Measurements from ENCODE around the gene RINT1. TPM values are rescaled to one million over a fixed set of nuclear protein-coding genes. Genes with fewer than 3 reads are reported as not detected.
A peak's percentile ranks its signal among the peaks of the same experiment; 100 is the strongest.

RINT1 gene
- total and polyA plus RNA-seq, 2 of the 13 experiments (the other 11 are each of a cell fraction or from before 2014, with no cell fraction given), result 14.7 to 19.3 TPM

DNA sequence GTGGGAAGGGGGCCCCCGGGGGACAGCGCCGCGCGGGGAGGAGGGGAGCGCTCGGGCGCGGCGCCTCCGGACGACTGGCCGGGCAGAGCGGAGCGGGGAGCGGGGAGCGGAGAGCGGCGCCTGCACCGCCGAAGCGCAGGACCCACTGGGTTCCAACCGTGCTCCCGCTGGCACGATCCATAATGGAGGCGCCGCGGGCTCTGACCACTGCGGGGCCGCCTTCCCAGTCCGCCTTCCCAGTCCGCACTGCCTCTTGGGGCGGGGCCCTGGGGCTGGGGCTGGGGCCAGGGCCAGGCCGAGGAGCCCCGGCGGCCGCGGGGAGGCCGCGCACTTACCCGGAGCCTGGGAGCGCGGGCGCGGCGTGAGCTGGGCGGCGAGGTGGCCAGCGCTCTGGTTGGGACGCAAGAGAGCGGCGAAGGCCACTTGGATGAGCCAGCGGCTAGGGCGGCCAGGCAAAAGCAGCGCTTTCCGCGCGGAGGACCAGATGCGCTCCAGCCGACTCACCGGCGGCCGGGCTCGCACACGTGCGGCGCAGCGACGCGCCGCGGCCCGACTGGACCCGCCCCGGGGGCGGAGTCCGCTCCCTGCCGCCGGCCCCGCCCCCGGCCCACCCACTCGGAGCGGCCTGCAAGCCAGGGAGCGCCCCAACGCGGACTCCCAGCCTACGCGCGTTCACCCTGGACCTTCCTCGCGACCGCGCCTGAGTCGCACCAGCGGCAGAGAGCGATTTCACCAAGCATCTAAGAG lies 10.1 kb upstream of the RINT1 start, which contains the start of gene PUS7 (continued):
- TF ChIP-seq GABPB1 (CRISPR knock-in tag; IDR thresholded peaks at IDR 0.05) (peak; percentile 67), NR1H2 (CRISPR knock-in tag; IDR thresholded peaks at IDR 0.05; ENCODE audit: borderline replicate concordance, low read depth) (no peak), ZNF678 (CRISPR knock-in tag; IDR thresholded peaks at IDR 0.05) (peak; percentile 75), HOXA3 (CRISPR knock-in tag; IDR thresholded peaks at IDR 0.05) (peak; percentile 75; the same call in 1 of the 2 replicates), SIN3B (IDR thresholded peaks at IDR 0.05; ENCODE audit: low read length) (no peak), HOXA5 (CRISPR knock-in tag; IDR thresholded peaks at IDR 0.05) (peak; percentile 75; the same call in 1 of the 2 replicates), ZNF605 (CRISPR knock-in tag; IDR thresholded peaks at IDR 0.05) (0 out of 2 replicates have a peak, but pooled peaks have one; percentile 8), CAMTA2 (CRISPR knock-in tag; IDR thresholded peaks at IDR 0.05; ENCODE audit: borderline replicate concordance) (no peak), SAP130 (CRISPR knock-in tag; IDR thresholded peaks at IDR 0.05; ENCODE audit: low read depth) (peak; percentile 79; the same call in 1 of the 2 replicates), SMAD9 (CRISPR knock-in tag; IDR thresholded peaks at IDR 0.05) (no peak), ZSCAN20 (CRISPR knock-in tag; IDR thresholded peaks at IDR 0.05; ENCODE audit: borderline replicate concordance) (peak; percentile 60), ZNF850 (CRISPR knock-in tag; conservative IDR thresholded peaks at IDR 0.05) (no peak), ZNF251 (CRISPR knock-in tag; IDR thresholded peaks at IDR 0.05) (no peak), KLF16 (CRISPR knock-in tag; IDR thresholded peaks at IDR 0.05) (no peak; a peak in 2 of 4 replicates)
- TF ChIP-seq, protein P1, sequence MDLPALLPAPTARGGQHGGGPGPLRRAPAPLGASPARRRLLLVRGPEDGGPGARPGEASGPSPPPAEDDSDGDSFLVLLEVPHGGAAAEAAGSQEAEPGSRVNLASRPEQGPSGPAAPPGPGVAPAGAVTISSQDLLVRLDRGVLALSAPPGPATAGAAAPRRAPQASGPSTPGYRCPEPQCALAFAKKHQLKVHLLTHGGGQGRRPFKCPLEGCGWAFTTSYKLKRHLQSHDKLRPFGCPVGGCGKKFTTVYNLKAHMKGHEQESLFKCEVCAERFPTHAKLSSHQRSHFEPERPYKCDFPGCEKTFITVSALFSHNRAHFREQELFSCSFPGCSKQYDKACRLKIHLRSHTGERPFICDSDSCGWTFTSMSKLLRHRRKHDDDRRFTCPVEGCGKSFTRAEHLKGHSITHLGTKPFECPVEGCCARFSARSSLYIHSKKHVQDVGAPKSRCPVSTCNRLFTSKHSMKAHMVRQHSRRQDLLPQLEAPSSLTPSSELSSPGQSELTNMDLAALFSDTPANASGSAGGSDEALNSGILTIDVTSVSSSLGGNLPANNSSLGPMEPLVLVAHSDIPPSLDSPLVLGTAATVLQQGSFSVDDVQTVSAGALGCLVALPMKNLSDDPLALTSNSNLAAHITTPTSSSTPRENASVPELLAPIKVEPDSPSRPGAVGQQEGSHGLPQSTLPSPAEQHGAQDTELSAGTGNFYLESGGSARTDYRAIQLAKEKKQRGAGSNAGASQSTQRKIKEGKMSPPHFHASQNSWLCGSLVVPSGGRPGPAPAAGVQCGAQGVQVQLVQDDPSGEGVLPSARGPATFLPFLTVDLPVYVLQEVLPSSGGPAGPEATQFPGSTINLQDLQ (CRISPR knock-in tag; IDR thresholded peaks at IDR 0.05), result peak; percentile 81; the same call in 1 of the 2 replicates
- TF ChIP-seq, protein P2, sequence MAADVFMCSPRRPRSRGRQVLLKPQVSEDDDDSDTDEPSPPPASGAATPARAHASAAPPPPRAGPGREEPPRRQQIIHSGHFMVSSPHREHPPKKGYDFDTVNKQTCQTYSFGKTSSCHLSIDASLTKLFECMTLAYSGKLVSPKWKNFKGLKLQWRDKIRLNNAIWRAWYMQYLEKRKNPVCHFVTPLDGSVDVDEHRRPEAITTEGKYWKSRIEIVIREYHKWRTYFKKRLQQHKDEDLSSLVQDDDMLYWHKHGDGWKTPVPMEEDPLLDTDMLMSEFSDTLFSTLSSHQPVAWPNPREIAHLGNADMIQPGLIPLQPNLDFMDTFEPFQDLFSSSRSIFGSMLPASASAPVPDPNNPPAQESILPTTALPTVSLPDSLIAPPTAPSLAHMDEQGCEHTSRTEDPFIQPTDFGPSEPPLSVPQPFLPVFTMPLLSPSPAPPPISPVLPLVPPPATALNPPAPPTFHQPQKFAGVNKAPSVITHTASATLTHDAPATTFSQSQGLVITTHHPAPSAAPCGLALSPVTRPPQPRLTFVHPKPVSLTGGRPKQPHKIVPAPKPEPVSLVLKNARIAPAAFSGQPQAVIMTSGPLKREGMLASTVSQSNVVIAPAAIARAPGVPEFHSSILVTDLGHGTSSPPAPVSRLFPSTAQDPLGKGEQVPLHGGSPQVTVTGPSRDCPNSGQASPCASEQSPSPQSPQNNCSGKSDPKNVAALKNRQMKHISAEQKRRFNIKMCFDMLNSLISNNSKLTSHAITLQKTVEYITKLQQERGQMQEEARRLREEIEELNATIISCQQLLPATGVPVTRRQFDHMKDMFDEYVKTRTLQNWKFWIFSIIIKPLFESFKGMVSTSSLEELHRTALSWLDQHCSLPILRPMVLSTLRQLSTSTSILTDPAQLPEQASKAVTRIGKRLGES (CRISPR knock-in tag; IDR thresholded peaks at IDR 0.05; ENCODE audit: borderline replicate concordance), result no peak
- TF ChIP-seq, protein P3, sequence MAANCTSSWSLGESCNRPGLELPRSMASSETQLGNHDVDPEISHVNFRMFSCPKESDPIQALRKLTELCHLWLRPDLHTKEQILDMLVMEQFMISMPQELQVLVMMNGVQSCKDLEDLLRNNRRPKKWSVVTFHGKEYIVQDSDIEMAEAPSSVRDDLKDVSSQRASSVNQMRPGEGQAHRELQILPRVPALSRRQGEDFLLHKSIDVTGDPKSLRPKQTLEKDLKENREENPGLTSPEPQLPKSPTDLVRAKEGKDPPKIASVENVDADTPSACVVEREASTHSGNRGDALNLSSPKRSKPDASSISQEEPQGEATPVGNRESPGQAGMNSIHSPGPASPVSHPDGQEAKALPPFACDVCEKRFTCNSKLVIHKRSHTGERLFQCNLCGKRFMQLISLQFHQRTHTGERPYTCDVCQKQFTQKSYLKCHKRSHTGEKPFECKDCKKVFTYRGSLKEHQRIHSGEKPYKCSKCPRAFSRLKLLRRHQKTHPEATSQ (CRISPR knock-in tag; IDR thresholded peaks at IDR 0.05; ENCODE audit: borderline replicate concordance), result no peak
- TF ChIP-seq, protein P4, sequence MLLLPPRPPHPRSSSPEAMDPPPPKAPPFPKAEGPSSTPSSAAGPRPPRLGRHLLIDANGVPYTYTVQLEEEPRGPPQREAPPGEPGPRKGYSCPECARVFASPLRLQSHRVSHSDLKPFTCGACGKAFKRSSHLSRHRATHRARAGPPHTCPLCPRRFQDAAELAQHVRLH (CRISPR knock-in tag; IDR thresholded peaks at IDR 0.05; ENCODE audit: borderline replicate concordance, low read depth), result no peak
- TF ChIP-seq, protein P5, sequence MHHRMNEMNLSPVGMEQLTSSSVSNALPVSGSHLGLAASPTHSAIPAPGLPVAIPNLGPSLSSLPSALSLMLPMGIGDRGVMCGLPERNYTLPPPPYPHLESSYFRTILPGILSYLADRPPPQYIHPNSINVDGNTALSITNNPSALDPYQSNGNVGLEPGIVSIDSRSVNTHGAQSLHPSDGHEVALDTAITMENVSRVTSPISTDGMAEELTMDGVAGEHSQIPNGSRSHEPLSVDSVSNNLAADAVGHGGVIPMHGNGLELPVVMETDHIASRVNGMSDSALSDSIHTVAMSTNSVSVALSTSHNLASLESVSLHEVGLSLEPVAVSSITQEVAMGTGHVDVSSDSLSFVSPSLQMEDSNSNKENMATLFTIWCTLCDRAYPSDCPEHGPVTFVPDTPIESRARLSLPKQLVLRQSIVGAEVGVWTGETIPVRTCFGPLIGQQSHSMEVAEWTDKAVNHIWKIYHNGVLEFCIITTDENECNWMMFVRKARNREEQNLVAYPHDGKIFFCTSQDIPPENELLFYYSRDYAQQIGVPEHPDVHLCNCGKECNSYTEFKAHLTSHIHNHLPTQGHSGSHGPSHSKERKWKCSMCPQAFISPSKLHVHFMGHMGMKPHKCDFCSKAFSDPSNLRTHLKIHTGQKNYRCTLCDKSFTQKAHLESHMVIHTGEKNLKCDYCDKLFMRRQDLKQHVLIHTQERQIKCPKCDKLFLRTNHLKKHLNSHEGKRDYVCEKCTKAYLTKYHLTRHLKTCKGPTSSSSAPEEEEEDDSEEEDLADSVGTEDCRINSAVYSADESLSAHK (CRISPR knock-in tag; IDR thresholded peaks at IDR 0.05; ENCODE audit: borderline replicate concordance), result no peak
